ENCODE data around the gene GLRA1.

GLRA1 gene

GRCh38 chr5:151815051-151815450 lies 109.6 kb downstream of the GLRA1 start:
- TF ChIP-seq CTCF (IDR thresholded peaks at IDR 0.05; ENCODE audit: insufficient read depth, low read depth, low read length, missing control alignments), result no peak
- H3K4me3 ChIP-seq (ENCODE audit: low read length), result no peak overlapping the region
- DNase-seq (ENCODE audit: low read depth), result no peak

DNA sequence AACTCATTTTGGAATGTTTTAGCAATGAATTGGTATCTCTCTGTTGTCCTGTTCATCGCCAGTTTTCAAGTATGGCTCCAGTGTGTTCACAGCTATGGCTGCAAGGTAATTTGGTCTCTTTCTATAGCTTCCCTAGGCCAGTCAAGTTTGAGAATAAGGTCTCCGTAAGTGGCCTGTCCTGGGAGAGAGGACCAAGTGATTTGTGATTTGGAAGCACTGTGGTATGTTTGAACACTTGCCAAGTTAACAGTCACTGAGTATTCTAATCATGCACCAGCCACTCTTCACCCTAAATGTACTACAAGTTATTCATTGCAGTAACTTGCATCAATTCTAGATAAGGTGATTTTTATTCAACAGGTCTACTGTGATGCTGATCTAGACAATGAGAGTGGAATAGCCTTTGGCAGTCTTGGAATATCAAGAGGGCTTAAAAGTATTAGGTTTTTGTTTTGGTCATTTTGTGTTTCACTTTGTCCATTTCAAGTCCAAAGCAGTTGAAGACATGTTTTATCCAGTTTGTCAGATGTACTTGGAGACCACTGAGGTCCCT lies 111.8 kb downstream of the GLRA1 start:
- DNase-seq (ENCODE audit: low read depth), result no peak
- TF ChIP-seq CTCF (IDR thresholded peaks at IDR 0.05; ENCODE audit: insufficient read depth, low read depth, low read length, missing control alignments), result no peak
- H3K4me3 ChIP-seq (ENCODE audit: low read length), result no peak overlapping the region

- no peak overlapping the region for H3K4me3 ChIP-seq (ENCODE audit: low read length)
- no peak for DNase-seq (ENCODE audit: low read depth)
- no peak for TF ChIP-seq CTCF (IDR thresholded peaks at IDR 0.05; ENCODE audit: insufficient read depth, low read depth, low read length, missing control alignments)
These were observed 112.9 kb downstream of the GLRA1 start for GRCh38 chr5:151811593-151812321.

DNA sequence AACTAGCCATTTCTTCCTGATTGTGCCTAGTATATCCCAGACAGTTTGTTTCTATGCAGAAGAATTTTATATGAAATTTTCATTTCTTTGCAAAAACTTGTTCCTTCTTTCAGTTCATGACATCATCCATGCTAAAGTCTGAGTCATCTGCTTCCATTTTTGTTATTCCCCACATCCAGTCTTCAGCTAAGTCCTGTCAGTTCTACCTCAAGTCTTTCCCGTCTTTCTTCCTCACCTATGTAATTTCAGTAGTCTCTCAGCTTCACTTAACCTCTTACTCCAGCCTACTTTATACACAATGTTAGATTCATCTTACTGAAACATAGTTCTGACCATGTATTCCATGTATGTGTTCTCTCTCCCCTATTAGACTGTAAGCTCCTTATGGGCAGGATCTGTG lies 113.8 kb downstream of the GLRA1 start:
- no peak overlapping the region for H3K4me3 ChIP-seq (ENCODE audit: low read length)
- no peak for DNase-seq (ENCODE audit: low read depth)
- no peak for TF ChIP-seq CTCF (IDR thresholded peaks at IDR 0.05; ENCODE audit: insufficient read depth, low read depth, low read length, missing control alignments)

DNA sequence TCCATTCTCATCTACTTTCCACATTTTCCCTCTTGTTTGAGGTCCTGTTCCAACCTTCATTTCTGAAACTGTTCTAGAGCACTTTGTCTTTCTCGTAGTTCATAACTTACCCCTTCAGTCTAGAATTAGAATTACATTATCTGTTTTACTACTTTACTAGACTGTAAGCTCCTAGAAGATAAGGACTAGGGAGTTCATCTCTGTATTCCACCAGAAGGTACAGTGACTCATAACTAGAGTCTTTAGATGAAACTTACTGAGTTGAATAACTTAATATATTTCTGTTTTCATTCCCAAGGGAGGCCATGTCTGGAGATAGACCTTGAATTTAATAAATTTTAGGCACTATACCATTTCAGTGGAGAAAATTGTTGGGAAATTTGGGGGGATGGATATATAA lies 114.2 kb downstream of the GLRA1 start:
- no peak for DNase-seq (ENCODE audit: low read depth)
- H3K4me3 ChIP-seq (ENCODE audit: low read length), result no peak overlapping the region
- TF ChIP-seq CTCF (IDR thresholded peaks at IDR 0.05; ENCODE audit: insufficient read depth, low read depth, low read length, missing control alignments), result no peak

GRCh38 chr5:151808451-151809169 lies 116.0 kb downstream of the GLRA1 start:
- no peak for TF ChIP-seq CTCF (IDR thresholded peaks at IDR 0.05; ENCODE audit: insufficient read depth, low read depth, low read length, missing control alignments)

More at GRCh38 chr5:151808451-151809169, 116.0 kb downstream of the GLRA1 start:
- DNase-seq (ENCODE audit: low read depth), result no peak
- no peak overlapping the region for H3K4me3 ChIP-seq (ENCODE audit: low read length)

Data from epithelial cell of esophagus (primary cell).